ENCODE data around the gene LIME1.
"Not testable (repeated sequence)": the region's sequence is repeated elsewhere in the genome, so short reads cannot be mapped to it uniquely, and the experiment has no call there.

LIME1 gene

DNA sequence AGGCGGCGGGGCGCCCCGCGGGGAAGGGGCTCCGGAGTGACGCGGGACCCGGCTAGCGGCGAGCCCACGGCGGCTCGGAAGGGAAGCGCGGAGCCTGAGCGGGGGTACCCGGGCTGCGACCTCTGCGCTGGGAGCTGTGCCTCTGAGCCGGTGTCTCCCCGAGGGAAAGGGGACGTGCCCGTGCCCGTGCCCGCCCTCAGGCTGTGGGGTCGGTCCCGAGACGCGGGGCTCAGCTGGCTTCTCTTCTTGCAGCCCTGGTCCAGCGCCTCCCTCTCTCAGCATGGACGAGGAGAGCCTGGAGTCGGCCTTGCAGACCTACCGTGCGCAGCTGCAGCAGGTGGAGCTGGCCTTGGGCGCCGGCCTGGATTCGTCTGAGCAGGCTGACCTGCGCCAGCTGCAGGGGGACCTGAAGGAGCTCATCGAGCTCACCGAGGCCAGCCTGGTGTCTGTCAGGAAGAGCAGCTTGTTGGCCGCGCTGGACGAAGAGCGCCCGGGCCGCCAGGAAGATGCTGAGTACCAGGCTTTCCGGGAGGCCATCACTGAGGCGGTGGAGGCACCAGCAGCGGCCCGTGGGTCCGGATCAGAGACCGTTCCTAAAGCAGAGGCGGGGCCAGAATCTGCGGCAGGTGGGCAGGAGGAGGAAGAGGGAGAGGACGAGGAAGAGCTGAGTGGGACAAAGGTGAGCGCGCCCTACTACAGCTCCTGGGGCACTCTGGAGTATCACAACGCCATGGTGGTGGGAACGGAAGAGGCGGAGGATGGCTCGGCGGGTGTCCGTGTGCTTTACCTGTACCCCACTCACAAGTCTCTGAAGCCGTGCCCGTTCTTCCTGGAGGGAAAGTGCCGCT lies 27.9 kb upstream of the LIME1 start:
- peak; percentile 24 for DNase-seq (ENCODE audit: low spot score)

DNA sequence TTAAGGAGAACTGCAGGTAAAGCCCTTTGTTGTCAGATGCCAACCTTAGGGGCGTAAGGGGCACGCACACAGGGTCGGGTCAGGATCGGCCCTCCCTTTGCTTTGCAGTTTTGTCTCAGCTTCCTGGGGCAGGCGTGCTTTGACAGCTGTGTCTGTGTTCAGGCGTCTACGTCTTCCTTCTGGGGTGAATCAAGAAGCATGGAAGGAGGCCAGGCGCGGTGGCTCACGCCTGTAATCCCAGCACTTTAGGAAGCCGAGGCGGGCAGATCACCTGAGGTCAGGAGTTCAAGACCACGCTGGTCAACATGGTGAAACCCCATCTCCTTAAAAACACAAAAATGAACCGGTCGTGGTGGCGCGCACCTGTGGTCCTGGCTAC lies 27.3 kb upstream of the LIME1 start:
- DNase-seq (ENCODE audit: low spot score): no peak

DNA sequence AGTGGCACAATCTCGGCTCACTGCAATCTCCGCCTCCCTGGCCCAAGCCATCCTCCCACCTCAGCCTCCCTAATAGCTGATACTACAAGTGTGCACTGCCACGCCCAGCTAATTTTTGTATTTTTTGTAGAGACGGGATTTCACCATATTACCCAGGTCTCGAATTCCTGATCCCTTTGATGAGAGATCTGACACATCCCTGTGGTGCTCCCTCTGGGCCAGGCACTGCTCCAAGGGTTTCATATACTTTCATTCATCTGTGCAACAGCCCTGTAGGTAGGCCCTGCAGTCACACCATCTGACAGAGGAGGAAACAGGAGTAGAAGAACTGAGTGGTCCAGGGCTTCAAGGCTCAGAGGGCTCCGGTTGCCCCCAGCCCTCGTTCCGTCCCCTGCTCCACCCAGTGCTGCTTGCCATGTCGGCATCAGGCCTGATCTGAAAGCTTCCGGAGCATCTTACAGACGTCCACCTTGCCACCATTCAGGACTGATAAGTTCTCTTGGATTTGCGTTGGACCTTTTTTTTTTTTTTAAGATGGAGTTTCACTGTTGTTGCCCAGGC lies 25.3 kb upstream of the LIME1 start:
- no peak for DNase-seq (ENCODE audit: low spot score)

DNA sequence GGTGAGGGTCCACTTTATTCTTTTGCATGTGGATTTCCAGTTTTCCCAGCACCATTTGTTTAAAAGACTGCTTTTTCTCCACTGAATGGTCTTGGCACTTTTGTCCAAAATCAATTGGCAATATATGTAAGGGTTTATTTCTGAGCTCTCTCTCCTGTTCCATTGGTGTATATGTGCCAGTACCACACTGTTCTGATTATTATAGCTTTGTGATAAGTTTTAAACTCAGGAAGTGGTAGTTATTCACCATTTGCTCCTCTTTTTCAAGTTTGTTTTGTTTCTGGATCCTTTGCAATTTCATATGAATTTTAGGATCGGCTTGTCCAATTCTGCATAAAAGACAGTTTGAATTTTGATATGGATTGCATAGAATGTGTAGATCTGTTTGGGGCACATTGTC lies 24.3 kb upstream of the LIME1 start:
- no peak for DNase-seq (ENCODE audit: low spot score)

DNA sequence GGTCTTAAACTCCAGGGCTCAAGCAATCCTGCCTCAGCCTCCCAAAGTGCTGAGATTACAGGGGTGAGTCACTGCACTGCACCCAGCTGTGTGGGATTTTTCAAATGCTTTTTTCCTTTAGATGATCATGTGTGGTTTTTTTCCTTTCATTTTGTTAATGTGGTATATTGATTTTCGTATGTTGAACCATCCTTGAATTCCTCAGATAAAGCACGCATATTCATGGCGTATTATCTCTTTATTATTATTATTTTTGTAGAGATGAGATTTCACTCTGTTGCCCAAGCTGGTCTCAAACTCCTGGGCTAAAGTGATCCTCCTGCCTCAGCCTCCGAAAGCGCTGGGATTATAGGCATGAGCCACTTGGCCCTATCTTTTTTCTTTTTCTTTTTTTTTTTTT lies 21.6 kb upstream of the LIME1 start:
- no peak for DNase-seq (ENCODE audit: low spot score)

DNA sequence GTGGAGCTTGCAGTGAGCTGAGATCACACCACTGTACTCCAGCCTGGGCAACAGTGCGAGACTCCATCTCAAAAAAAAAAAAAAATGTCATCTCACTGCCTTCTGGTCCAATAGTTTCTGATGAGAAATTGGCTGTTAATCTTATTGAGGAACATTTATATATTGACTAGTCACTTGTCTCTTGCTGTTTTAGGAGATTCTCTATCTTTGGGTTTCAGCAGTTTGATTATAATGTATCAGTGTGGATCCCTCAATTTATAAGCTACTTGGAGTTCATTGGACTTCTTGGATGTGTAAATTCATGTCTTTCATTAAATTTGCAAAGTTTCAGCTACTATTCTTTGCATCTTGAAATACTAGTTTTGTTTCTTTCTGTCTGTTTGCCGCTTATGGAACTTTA lies 17.5 kb upstream of the LIME1 start:
- DNase-seq (ENCODE audit: low spot score): no peak

DNA sequence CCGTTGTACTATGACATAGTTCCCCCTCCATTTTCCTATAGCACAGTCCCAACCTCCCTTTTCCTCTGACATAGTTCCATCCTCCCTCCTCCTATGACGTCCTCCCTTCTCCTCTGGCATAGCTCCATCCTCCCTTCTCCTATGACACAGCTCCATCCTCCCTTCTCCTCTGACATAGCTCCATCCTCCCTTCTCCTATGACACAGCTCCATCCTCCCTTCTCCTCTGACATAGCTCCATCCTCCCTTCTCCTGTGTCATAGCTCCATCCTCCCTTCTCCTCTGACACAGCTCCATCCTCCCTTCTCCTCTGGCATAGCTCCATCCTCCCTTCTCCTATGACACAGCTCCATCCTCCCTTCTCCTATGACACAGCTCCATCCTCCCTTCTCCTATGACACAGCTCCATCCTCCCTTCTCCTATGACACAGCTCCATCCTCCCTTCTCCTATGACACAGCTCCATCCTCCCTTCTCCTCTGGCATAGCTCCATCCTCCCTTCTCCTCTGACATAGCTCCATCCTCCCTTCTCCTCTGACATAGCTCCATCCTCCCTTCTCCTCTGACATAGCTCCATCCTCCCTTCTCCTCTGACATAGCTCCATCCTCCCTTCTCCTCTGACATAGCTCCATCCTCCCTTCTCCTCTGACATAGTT lies 13.4 kb upstream of the LIME1 start:
- not testable (repeated sequence) for DNase-seq (ENCODE audit: low spot score)

DNA sequence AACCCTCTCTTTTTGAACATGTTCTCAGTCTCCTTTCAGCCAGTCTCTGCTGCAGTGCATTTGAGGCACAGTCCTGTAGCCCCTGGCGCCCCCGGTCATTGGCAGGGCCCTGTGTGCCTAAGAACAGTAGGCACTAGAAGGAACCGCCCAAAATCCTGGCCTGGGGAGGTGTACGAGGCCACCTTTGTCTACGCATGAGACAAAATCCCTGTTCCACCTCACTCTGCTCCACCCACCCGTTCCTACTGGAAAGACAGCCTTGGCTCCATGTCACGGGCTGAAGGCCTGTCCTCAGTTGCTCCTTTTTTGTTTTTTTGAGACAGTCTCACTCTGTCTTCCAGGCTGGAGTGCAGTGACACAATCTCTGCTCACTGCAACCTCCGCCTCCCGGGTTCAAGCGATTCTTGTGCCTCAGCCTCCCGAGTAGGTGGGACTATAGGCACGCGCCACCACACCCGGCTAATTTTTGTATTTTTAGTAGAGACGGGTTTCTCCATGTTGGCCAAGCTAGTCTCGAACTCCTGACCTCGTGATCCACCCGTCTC lies 6.2 kb upstream of the LIME1 start:
- DNase-seq (ENCODE audit: low spot score): not testable (repeated sequence)

DNA sequence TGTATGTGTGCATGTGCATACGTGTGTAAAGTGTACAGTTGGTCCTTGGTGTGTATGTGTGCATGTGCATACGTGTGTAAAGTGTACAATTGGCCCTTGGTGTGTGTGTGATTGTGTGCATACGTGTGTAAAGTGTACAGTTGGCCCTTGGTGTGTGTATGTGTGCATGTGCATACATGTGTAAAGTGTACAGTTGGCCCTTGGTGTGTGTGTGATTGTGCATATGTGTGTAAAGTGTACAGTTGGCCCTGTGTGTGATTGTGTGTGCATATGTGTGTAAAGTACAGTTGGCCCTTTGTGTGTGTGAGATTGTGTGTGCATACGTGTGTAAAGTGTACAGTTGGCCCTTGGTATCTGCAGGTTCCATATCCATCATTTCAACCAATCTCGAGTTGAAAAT lies 5.1 kb upstream of the LIME1 start:
- DNase-seq (ENCODE audit: low spot score): no peak

DNA sequence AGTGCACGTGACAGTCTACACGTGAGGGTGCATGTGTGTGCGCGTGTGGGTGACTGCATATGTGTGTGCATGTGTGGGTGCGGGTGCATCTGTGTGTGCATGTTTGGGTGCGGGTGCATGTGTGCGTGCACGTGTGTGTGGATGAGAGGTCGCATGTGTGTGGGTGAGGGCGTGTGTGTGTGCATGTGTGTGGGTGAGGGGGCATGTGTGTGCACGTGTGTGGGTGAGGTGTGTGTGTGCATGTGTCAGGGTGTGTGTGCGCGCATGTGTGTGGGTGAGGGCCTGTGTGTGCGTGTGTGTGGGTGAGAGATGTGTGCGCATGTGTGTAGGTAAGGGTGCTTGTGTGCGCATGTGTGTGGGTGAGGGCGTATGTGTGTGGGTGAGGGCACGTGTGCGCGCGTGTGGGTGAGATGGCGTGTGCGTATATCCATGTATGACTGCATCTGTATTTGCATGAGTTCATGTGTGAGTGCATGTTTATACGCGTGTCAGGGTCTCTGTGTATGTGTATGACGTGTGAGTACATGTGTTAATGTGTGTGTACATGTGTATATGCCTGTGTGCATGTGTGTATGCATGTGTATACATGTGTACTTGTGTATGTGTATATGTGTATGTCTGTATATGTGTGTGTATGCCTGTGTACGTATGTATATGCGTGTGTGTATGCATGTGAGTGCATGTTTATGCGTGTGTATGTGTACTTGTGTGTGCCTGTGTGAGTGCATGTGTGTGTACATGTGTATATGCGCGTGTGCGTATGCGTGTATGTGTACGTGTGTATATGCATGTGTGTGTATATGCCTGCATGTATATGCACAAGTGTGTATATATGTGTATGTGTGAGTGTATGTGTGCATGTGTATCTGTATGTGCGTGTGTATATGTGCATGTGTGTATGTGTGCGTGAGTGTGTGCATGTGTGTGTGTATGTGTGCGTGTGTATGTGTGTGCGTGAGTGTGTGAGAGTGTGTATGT lies 4.1 kb upstream of the LIME1 start:
- DNase-seq (ENCODE audit: low spot score): no peak

DNA sequence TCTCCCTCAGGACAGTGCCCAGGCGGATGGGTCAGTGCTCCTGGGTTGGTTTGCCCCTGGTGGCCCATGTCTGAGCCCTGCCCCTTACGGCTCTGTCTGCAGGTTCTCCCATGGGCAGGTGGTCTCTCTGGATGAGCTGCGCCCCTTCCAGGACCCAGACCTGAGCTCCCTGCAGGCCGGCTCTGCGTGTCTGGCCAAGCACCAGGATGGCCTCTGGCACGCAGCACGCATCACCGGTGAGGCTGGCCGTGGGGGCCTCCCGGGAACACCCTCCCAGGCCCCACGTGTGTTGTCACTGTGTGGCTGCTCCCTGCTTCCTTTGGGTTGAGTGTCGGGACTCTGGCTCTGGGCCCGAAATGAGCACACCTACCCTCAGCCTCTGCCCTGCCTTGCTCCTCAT lies 3.3 kb upstream of the LIME1 start:
- DNase-seq (ENCODE audit: low spot score): no peak

DNA sequence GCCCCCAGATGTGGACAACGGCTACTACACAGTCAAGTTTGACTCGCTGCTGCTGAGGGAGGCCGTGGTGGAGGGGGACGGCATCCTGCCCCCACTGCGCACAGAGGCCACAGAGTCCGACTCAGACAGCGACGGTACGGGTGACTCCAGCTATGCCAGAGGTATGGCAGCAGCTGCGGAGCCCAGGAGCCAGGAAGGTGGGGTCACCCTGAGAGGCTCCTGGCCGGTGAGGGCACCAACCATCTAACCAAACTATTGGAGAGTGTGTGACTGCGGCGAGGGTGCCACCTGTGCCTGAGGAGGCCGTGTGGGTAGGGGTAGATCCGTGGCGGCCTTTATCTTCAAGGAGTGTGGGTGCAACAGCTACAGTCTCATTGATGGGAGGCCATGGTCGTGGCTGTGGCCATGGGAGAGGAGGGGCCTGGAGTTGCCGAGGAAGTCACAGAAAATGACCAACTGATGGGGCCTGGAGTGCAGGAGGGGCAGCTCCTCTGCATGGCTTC lies 2.8 kb upstream of the LIME1 start:
- DNase-seq (ENCODE audit: low spot score): no peak

DNA sequence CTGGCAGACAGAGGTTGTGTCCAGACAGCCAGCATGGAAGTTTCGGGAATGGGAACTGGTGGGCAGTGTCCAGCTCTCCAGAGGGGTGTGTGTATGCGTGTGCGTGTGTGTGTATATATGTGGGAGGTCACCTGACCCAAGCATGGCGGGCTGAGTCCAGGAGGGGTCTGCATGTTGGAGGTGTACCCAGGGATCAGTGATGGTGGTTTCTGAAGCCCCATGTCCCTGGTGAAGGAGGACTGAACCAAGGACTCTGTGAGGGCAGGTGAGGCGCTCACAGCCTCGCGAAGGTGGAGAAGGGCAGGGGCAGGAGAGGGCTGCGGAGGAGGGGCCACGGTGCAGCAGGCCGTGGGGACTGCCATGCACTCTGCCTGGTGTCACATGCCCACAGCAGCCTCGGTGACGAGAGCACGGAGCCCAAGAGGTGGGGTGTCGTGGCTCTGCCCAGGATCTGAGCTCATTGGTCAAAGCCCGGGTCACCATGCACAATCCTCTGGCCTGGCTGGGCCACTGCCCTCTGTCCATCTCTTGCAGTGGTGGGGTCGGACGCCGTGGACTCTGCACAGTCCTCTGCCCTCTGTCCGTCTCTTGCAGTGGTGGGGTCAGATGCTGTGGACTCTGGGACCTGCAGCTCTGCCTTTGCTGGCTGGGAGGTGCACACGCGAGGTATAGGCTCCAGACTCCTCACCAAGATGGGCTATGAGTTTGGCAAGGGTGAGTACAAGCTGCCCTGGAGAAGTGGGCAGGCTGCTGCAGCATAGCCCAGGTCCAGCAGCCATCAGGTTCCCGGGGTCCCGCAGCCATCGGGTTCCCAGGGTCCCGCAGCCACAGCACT lies 2.1 kb upstream of the LIME1 start:
- DNase-seq (ENCODE audit: low spot score): no peak

DNA sequence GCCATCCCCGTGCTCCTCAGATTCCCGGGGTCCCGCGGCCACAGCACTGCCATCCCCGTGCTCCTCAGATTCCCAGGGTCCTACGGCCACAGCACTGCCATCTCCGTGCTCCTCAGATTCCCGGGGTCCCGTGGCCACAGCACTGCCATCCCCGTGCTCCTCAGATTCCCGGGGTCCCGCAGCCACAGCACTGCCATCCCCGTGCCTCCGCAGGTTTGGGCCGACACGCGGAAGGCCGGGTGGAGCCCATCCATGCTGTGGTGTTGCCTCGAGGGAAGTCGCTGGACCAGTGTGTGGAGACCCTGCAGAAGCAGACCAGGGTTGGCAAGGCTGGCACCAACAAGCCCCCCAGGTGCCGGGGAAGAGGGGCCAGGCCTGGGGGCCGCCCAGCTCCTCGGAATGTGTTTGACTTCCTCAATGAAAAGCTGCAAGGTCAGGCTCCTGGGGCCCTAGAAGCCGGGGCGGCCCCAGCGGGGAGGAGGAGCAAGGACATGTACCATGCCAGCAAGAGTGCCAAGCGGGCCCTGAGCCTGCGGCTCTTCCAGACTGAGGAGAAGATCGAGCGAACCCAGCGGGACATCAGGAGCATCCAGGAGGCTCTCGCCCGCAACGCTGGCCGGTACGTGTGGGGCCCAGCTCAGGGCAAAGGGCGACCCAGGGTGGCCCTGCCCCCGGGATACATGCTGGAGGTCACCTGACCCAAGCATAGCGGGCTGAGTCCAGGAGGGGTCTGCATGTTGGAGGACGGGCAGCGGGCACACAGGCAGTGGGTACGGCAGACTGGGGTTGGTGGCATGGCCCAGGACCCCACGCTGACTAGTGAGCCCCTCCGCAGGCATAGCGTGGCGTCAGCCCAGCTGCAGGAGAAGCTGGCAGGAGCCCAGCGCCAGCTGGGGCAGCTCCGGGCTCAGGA lies 1.3 kb upstream of the LIME1 start:
- no peak for DNase-seq (ENCODE audit: low spot score)

DNA sequence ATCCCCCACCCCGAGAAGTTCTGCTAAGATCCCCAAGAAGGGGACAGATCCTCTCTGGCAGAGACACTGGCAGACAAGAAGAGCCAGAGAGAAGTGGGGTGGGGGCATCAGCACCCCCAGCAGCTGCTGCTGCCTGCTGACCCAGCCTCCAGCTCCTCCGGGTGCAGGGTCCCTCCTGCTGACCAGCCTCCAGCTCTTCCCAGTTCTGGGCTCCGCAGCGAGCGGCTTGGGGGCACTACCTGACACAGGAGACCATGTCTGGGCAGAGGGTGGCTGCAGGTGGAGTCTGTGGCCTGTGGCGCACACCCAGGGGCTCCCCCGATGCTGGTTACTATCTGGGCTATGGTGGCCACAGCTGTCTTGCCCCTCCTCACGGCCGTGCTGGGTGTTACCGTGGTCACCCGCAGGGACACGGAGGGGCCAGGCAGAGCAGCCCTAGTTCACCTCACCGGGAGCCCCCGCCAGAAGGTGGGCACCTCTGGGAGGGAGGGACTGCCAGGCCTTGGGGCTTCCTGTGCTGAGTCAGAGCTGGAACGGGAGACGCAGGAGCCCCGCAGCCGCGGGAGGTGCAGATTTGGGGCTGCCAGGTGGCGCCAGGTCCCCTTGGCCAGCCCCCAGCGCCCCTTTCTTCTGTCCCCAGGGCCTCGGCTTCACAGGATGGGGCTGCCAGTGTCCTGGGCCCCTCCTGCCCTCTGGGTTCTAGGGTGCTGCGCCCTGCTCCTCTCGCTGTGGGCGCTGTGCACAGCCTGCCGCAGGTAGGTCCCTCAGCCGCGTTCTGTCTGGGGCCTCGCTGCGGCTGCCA lies 630 bp downstream of the LIME1 start:
- no peak for DNase-seq (ENCODE audit: low spot score)

DNA sequence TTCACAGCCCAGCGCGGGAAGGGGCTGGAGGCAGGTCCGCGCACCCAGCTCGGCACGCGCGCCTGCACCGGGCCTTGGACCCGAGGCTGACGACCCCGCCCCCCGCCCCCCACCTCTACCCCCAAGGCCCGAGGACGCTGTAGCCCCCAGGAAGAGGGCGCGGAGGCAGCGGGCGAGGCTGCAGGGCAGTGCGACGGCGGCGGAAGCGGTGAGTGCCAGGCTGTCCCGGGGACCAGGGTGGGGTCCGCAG lies 1.2 kb downstream of the LIME1 start:
- no peak for DNase-seq (ENCODE audit: low spot score)

DNA sequence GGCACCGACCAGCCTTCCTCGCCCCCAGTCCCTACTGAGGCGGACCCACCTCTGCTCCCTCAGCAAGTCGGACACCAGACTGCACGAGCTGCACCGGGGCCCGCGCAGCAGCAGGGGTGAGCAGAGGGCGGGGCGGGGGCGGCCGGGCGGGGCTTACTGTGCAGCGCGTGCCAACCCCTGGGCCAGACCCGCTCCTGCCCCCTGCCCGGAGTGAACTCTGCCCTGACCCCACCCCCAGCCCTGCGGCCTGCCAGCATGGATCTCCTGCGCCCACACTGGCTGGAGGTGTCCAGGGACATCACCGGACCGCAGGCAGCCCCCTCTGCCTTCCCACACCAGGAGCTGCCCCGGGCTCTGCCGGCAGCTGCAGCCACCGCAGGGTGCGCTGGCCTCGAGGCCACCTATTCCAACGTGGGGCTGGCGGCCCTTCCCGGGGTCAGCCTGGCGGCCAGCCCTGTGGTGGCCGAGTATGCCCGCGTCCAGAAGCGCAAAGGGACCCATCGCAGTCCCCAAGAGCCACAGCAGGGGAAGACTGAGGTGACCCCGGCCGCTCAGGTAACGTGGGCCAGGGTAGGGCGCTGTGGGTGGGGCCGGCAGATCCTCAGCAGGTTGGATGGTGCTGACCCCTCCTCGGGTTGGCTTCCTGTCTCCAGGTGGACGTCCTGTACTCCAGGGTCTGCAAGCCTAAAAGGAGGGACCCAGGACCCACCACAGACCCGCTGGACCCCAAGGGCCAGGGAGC lies 1.7 kb downstream of the LIME1 start:
- DNase-seq (ENCODE audit: low spot score): no peak

DNA sequence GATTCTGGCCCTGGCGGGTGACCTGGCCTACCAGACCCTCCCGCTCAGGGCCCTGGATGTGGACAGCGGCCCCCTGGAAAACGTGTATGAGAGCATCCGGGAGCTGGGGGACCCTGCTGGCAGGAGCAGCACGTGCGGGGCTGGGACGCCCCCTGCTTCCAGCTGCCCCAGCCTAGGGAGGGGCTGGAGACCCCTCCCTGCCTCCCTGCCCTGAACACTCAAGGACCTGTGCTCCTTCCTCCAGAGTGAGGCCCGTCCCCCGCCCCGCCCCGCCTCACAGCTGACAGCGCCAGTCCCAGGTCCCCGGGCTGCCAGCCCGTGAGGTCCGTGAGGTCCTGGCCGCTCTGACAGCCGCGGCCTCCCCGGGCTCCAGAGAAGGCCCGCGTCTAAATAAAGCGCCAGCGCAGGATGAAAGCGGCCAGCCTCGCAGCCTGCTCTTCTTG lies 2.2 kb downstream of the LIME1 start:
- no peak for DNase-seq (ENCODE audit: low spot score)

Measured in AG20443 (cell line).